Measurements from ENCODE around the gene RASGRP3.

RASGRP3 gene

DNA sequence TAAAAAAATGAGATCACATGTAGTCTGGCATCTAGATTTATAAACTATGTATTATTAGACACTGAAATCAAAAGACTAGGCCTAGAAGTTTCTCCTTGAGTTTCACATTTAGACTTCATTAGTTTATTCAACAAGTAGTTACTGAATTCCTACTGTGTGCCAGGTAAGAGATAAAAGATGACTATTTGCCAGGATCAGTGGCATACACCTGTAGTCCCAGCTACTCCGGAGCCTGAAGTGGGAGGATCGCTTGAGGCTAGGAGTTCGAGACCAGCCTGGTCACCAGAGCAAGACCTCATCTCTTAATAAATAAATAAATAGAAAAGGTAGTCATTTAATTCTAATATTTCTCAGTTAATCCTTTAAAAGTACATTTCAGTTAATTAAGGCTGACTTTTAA, 120.6 kb downstream of the RASGRP3 start:
- H3K9me3 ChIP-seq (ENCODE audit: severe bottlenecking), result no peaks in the 10 kb centered on the region
- H3K27me3 ChIP-seq (ENCODE audit: insufficient read depth, poor library complexity, severe bottlenecking), result no peaks in the 10 kb centered on the region
- H3K27ac ChIP-seq (ENCODE audit: poor library complexity, severe bottlenecking), result no peak overlapping the region
- ATAC-seq (ENCODE audit: low read depth), result no peak
- H3K36me3 ChIP-seq (ENCODE audit: low read depth), result peaks cover 31% of the 10 kb centered on the region
- no peak for DNase-seq (ENCODE audit: low spot score)
- no peak overlapping the region for H3K4me3 ChIP-seq (ENCODE audit: severe bottlenecking)
- H3K4me1 ChIP-seq (ENCODE audit: insufficient read depth, poor library complexity, severe bottlenecking), result peaks cover 15% of the 10 kb centered on the region
- TF ChIP-seq, protein P1, sequence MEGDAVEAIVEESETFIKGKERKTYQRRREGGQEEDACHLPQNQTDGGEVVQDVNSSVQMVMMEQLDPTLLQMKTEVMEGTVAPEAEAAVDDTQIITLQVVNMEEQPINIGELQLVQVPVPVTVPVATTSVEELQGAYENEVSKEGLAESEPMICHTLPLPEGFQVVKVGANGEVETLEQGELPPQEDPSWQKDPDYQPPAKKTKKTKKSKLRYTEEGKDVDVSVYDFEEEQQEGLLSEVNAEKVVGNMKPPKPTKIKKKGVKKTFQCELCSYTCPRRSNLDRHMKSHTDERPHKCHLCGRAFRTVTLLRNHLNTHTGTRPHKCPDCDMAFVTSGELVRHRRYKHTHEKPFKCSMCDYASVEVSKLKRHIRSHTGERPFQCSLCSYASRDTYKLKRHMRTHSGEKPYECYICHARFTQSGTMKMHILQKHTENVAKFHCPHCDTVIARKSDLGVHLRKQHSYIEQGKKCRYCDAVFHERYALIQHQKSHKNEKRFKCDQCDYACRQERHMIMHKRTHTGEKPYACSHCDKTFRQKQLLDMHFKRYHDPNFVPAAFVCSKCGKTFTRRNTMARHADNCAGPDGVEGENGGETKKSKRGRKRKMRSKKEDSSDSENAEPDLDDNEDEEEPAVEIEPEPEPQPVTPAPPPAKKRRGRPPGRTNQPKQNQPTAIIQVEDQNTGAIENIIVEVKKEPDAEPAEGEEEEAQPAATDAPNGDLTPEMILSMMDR (IDR thresholded peaks at IDR 0.05; ENCODE audit: poor library complexity, severe bottlenecking), result no peak

DNA sequence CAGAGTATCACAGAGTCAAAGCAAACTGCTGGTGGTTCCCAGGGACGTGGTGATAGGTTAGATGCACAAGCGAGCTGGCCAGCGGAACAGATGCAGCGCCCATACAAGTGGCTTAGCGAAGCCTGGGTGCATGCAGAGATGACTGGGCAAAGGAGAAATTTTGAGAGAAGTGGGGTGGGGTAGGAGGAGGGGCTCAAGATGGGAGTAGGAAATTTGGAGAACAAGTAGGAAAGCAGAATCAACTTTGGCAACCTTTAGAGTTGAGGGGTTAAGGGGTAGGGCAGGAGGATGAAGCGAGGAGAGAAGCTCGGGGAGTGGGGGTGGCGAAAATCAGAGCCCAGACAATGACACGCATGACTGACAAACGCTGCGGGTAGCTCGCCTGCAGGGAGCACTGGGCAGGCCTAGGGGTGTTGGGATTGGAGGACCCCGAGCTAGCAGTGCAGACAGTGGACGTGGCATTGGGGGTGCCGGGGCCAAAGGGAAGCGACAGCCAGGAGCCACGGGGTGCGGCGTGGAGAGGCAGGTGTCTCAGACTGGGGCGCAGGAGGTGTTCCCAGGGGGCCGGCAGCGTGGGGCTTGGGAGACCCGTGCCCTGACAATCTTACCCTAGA, 122.2 kb downstream of the RASGRP3 start:
- Histone ChIP-seq H3K4me3 (ENCODE audit: severe bottlenecking) (peak overlapping the region; percentile 86), H3K4me1 (ENCODE audit: insufficient read depth, poor library complexity, severe bottlenecking) (peaks cover 15% of the 10 kb centered on the region), H3K27ac (ENCODE audit: poor library complexity, severe bottlenecking) (peak overlapping the region; percentile 33), H3K9me3 (ENCODE audit: severe bottlenecking) (no peaks in the 10 kb centered on the region), H3K27me3 (ENCODE audit: insufficient read depth, poor library complexity, severe bottlenecking) (no peaks in the 10 kb centered on the region), H3K36me3 (ENCODE audit: low read depth) (peaks cover 17% of the 10 kb centered on the region)
- TF ChIP-seq, protein P1 (IDR thresholded peaks at IDR 0.05; ENCODE audit: poor library complexity, severe bottlenecking), result no peak
- DNase-seq (ENCODE audit: low spot score) (no peak), ATAC-seq (ENCODE audit: low read depth) (peak; percentile 51)

DNA sequence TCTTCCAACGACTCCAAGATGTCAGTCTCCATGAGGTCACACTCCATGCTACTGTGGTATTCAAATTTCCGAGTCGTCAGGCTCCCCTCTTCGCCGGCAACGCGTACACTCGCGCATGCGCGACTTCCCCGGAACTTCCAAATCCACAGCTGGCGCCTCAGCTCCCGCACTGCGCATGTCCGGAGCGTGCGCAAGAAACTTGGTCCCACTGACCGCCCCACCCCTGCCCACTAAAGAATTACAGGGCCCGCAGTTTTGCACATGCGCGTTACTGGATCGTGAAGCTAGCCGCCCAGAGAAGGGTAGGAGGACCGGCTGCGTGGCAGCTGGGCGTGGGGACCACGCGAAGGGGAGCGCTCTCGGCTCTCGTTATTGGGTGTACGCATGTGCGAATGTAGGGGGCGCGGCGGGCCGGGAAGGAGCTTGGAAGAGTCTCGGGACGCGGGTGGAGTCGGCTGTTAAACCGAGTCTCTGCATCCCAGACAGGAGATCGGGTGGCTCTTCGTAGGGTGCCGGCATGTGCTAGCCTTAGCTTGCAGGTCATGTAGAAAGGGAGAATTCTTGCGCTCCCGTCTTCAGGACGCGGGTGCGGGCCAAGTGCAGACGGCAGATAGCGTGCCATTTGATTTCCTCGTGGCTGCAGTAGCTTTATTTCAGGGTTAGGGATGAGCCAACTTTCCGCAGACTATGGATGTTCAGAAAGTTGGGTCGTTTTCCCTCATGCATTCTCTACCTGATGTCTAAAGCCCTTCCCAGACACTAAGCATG, 122.9 kb downstream of the RASGRP3 start, which contains the start of gene FAM98A:
TSS of gene FAM98A (minus strand) at position 125 of the 768 bp plus-strand sequence. CDS start at position 47, 78 bp downstream.
- Histone ChIP-seq H3K4me3 (ENCODE audit: severe bottlenecking) (peak within 1 kb of the TSS; percentile 86), H3K27me3 (ENCODE audit: insufficient read depth, poor library complexity, severe bottlenecking) (no peaks in the 10 kb centered on the region), H3K36me3 (ENCODE audit: low read depth) (peaks cover 11% of the 10 kb centered on the region; the same call in 1 of the 2 replicates), H3K4me1 (ENCODE audit: insufficient read depth, poor library complexity, severe bottlenecking) (peaks cover 15% of the 10 kb centered on the region), H3K27ac (ENCODE audit: poor library complexity, severe bottlenecking) (peak within 1 kb of the TSS; percentile 33), H3K9me3 (ENCODE audit: severe bottlenecking) (no peaks in the 10 kb centered on the region)
- peak; percentile 98 for DNase-seq (ENCODE audit: low spot score)
- peak; percentile 88 for ATAC-seq (ENCODE audit: low read depth)
- TF ChIP-seq, protein P1 (IDR thresholded peaks at IDR 0.05; ENCODE audit: poor library complexity, severe bottlenecking), result peak; percentile 9

DNA sequence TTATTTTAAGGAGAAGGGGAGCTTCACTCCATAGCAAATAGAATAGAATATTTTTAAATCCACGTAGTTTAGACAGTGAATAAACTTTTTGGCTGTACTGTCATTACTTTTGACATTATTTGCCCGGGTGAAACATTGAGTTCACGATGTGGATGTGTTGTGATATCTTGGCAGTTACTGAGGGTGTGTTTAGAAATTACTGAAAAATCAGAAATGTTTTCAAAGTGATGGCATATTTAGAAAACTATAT, 123.4 kb downstream of the RASGRP3 start:
- DNase-seq (ENCODE audit: low spot score) (no peak), ATAC-seq (ENCODE audit: low read depth) (no peak)
- TF ChIP-seq, protein P1 (IDR thresholded peaks at IDR 0.05; ENCODE audit: poor library complexity, severe bottlenecking), result no peak
- no peaks in the 10 kb centered on the region for H3K9me3 ChIP-seq (ENCODE audit: severe bottlenecking)
- peaks cover 8% of the 10 kb centered on the region; the same call in 1 of the 2 replicates for H3K36me3 ChIP-seq (ENCODE audit: low read depth)
- H3K27ac ChIP-seq (ENCODE audit: poor library complexity, severe bottlenecking), result peak overlapping the region; percentile 14
- H3K4me3 ChIP-seq (ENCODE audit: severe bottlenecking), result peak overlapping the region; percentile 86
- peaks cover 15% of the 10 kb centered on the region for H3K4me1 ChIP-seq (ENCODE audit: insufficient read depth, poor library complexity, severe bottlenecking)
- no peaks in the 10 kb centered on the region for H3K27me3 ChIP-seq (ENCODE audit: insufficient read depth, poor library complexity, severe bottlenecking)
